ENCODE measurements around the gene FMN2.
"Not testable (repeated sequence)": the region's sequence is repeated elsewhere in the genome, so short reads cannot be mapped to it uniquely, and the experiment has no call there.

The FMN2 gene

DNA sequence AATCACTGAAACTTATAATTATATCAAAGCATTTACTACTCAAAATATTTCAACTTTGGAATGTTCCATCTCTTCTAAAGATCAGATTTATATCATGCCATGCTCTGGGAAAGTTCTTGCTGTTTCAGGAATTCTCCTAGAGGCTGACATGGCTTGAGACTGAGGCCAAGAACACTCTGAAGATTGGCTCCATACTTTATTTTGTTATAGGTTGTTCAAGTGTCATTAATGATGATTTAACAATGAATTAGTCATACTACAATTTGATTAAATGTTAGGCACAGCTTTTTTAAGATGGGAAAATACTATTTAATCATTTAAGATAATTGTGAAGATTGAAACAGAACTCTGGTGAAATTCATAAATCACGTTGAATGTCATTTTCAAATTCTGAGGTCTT, 264.9 kb downstream of the FMN2 start:
- DNase-seq (ENCODE audit: low read depth in 3 of 3, low spot score in 1 of 3) = no peak

DNA sequence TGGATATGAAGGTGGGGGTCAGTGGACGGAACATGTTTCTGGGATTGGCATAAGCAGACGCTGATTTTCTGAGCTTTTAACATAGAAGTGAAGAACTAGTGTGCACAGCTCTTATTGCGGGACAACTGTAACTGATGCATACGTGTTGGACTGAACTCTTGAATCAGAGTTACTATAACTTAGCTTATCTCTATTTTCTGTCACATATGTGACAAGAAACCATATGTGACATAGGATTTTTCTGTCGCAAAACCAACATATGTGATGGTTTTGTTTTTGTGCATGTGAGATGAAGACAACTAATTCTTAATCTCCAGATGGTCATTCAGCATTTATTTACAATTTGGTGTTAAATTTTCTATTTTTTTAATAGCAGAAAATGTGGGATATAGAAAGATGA, 270.4 kb downstream of the FMN2 start:
- DNase-seq (ENCODE audit: low read depth in 3 of 3, low spot score in 1 of 3) = no peak

DNA sequence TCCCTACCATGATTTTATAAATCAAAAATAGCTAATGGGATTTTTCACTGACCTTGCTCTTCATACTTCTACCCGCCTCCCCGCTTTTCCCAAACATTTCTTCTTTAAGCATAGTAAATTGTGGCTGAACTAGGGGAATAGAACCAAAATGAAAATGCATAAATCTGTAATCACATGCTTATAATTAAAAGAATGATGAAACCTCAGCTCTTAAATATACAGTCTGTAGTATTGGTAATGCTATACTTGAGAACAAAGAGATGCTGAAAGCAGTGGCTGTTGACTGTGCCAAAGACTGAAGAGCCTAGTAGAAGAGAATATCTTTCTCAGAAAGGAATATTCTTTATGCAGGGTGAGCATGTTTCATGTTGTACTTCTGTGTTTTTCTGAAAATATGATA, 271.1 kb downstream of the FMN2 start:
- no peak for DNase-seq (ENCODE audit: low read depth in 3 of 3, low spot score in 1 of 3)

DNA sequence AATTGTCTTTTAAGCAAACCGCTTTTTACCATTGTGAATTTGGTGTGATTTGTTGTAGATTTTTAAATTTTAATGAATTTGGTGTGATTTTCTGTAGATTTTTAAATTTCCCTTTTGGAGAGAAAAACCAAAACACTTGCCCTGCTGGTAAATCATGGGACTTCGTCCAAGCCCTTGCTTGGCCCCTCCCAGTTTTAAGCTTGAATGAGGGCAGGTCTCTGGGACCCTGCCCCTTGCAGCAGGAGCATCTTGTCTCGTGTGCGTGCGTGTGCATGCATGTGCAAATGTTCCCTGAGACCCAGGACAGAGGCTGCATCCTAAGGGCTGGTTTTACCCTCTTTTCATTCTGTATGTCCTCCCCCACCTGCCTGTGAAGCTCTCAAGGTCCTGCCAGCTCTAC, 271.6 kb downstream of the FMN2 start:
- DNase-seq (ENCODE audit: low read depth in 3 of 3, low spot score in 1 of 3) = no peak

DNA sequence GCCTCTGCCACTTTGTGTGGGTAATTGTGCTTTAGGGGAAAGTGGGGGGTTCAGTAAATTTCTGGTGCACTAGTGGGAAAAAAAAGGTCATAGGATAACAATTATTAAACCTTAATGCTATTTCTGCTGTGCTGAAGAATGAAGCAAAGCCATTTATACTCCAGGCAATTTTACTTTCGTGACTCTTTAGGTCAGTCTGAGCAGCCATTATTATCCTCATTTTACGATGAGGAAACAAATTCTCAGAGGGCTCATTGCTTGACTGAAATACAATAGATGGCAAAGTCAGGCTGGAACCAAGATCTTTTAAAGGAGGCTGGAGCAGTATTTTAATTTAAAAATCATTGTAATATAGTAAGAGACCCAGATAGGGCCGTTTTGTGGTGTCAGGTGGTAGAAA, 272.2 kb downstream of the FMN2 start:
- DNase-seq (ENCODE audit: low read depth in 3 of 3, low spot score in 1 of 3) = no peak

DNA sequence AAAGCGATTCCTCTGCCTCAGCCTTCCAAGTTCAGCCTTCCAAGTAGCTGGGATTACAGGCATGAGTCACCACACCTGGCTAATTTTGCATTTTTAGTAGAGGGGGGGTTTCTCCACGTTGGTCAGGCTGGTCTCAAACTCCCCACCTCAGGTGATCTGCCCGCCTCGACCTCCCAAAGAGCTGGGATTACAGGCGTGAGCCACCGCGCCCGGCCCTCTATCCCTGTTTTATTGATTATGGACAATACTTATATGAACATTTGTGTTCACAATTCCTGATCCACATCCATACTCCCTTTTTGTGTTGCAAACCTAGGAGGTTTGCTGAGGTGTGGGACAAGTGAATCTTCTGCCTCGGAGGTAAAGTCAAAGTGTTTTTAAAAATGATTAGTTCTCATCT, 275.0 kb downstream of the FMN2 start:
- no peak for DNase-seq (ENCODE audit: low read depth in 3 of 3, low spot score in 1 of 3)

DNA sequence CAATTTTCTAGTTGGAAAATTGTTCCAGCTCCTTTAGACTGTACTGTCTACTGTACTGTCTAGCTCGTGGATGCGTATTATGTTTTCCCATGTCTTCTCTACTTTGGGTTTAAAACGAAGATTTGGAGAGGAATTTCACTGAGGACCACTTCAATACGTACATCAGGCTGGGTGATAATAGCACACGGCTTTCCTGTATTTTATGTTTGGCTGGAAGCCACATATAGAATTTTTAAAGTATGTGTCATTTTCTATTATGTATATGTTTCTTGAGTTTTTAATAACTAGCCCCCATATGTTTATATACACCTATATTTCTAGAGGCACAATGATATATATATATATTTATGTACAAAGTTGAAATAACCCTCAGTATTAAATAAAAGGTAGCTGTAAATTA, 293.9 kb downstream of the FMN2 start:
- DNase-seq (ENCODE audit: low read depth in 3 of 3, low spot score in 1 of 3) = no peak

DNA sequence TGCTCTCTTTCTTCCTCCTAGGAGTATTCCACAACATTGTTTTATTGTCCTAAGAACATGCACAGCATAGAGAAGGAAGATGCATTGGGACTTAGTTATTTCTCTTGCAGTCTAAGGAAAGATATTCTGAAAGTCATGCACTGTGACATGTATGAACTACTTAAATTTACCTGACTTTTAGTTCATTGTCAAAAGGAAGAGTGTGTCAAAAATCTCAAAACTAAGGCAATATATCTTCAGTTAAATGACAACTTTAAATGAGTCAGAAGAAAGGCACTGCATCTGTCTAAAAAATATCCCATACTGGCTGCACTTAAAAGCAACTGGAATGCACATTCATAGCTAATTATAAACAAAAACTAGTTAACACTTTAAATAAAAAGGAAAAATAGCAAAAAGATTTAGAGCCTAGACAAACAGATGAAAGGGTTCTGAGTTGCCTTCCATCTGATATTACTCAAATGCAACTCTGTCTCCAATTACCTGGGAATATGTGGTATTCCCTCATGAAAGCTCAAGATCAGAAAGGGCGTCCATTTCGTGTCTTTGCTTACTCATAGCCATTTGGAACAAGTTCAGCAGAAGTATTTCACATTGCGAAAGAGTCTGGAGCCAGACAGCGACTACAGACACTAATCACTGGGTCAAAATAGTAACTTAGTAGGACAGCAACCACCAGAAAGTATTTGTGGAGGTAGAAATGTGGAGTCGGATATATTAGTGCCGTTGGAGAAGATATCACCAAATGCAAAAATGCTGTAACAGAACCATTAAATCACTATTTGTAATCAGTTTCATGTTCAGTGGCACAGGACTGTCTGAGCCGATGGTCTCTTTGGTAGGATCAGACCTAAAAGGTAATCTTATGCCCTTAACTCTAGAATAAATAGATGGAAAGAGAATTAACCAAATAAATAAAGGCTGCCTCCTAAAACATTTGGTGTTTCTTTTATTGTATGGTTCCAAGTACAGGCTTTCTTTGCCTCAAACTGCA, 294.6 kb downstream of the FMN2 start:
- no peak for DNase-seq (ENCODE audit: low read depth in 3 of 3, low spot score in 1 of 3)

DNA sequence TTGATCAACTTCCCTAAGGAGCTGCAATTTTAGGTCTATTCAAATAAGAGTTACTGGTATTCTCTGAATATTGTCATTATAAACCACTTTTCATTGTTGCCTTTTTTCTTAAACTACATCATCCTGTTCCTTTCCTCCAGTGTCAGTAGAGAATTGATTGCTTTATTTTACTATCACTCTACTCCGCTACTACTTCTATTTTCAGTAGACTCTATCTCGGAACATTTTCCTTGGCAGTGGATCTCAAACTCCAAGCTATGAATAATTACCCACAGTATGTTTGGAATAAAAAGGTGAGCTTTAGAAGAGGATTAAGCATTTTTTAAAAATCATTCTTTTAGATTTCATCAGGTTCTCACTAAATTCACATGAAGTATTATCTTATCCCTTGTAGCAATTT, 295.4 kb downstream of the FMN2 start:
- DNase-seq (ENCODE audit: low read depth in 3 of 3, low spot score in 1 of 3) = no peak

DNA sequence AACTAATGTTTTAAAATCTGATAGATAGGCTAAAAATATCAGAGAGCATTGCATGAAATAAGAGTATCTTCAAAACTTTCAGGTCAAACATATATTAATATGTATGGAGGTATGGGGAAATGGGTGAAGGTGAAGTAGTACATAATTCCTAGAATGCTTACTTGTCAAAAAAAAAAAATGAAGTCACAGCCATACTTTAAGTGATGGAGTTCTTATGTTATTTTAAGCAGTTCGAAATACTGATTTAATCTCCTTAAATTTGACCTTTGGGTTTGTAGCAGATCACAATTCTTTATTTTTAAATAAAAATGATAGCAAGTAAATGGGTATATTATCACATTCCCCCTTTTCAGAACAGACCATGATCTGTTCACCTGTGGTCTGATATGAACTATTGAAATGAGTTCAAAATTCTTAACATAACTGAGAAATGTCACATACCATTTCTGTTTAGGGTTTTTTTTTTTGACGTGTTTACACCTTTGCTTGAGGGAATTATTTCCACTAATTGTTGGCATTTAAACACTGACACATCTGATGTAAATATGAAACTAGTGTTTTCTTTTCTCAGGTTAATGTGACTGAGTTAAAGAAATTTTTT, 300.1 kb downstream of the FMN2 start:
- DNase-seq (ENCODE audit: low read depth in 3 of 3, low spot score in 1 of 3) = no peak

DNA sequence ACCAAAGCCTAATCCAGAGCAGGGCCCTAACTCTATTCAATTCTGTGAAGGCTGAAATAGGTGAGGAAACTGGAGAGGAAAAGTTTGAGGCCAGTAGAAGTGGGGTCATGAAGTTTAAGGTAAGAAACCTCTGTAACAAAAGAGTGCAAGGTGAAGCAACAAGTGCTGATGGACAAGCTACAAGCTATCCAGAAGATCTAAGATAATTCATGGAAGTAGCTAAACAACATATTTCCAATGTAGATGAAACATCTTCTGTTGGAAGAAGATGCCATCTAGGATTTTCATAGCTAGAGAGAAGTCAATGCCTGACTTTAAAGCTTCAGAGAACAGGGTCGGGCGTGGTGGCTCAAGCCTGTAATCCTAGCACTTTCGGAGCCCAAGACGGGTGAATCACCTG, 302.7 kb downstream of the FMN2 start:
- DNase-seq (ENCODE audit: low read depth in 3 of 3, low spot score in 1 of 3) = no peak

DNA sequence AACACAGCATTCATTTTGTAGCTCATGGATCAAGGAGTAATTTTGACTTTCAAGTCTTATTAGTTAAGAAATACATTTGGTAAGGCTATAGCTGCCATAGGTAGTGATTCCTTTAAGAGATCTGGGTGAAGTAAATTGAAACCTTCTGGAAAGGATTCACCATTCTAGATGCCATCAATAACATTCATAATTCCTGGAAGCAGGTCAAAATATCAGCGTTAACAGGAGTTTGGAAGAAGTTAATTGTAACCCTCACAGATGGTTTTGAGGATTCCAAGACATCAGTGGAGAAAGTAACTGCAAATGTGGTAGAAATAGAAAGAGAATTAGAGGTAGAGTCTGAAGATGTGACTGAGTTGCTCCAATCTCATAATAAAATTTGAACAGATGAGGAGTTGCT, 303.7 kb downstream of the FMN2 start:
- DNase-seq (ENCODE audit: low read depth in 3 of 3, low spot score in 1 of 3) = no peak

DNA sequence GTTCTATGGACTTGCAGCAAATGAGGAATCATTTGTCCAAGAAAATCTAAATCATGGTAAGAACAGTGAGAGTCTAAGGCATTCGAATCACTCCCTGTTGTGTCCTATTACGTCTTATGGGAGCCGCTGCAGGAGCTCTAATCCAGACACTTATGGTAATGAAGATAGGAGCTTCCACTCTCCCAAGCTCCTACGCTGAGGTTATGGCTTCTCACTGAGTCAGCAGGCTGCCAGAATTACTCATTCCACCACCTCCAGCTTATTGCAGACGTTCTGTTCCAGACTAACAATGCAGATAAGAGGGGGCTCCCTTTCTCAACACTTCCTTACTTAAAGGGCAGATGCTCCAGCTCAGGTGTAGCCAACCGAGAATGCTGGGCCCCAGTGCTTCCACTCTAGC, 307.7 kb downstream of the FMN2 start:
- no peak for DNase-seq (ENCODE audit: low read depth in 3 of 3, low spot score in 1 of 3)

DNA sequence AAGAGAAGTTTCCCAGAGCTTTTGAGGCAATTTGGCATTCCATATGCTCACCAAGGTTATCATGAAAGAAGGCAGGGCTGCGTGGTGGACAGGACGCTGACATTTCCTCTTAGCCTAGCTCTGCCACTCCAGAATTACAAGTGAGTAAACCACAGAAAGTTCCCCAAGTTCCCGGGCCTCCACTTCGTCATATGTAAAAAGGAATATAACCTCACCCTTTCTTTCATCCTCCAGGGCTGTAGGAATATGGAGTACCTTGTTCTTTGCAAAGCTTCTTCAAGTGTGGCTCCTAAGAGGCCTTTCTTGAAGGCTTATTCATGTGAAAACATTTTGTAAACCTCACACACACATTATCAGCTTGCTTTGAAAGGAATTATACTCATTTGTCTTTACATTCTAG, 310.0 kb downstream of the FMN2 start:
- DNase-seq (ENCODE audit: low read depth in 3 of 3, low spot score in 1 of 3) = no peak

DNA sequence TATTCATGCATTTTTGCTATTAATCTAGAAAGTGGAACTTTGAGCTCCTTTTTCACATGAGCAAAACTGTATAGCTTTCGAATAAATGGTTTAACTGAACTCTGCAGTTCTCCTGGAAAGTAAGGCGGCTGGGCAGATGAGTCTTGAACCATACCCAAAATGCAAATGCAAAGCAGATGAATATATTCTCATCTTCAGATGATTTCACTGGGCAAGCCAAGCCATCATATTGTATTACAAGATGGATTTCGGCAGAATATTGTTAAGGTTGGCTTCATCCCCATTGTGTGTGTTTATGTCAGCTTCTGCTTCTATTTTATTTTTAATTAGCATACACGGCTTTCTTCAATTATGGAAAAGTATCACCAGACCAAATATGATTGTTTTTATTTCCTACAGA, 310.6 kb downstream of the FMN2 start:
- no peak for DNase-seq (ENCODE audit: low read depth in 3 of 3, low spot score in 1 of 3)

DNA sequence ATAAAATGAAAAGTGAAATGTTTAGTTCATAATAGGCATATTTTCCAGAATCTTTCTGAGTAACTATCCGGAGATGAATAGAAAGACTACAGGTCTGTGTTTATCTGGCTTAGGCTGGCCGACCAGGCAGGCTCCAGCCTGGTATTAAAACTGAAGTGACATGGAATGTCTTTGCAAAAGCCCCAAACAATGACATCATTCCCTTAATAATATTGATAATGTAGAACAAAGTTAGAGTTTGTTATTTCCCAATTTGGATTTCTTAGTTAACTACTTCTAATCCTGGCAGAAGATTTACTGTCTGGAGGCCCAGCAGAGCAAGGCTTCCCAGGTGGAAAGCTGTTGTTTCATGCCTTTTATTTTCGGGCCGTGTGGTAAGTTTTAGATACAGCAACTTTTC, 312.6 kb downstream of the FMN2 start:
- DNase-seq (ENCODE audit: low read depth in 3 of 3, low spot score in 1 of 3) = no peak

DNA sequence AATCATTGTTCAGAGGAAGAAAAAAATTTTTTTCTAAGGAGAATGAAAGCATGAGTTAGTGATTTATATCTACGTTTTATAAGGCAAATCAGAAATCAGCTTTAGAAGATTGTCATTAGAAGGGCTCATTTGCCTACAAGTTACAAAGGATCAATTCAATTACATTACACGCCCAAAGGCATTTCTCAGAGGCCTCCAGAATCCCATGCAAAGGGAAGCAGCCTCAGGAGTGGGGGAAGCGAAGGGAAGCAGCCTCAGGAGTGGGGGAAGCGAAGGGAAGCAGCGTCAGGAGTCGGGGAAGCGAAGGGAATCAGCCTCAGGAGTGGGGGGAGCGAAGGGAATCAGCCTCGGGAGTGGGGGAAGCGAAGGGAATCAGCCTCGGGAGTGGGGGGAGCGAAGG, 314.1 kb downstream of the FMN2 start:
- DNase-seq (ENCODE audit: low read depth in 3 of 3, low spot score in 1 of 3) = no peak

DNA sequence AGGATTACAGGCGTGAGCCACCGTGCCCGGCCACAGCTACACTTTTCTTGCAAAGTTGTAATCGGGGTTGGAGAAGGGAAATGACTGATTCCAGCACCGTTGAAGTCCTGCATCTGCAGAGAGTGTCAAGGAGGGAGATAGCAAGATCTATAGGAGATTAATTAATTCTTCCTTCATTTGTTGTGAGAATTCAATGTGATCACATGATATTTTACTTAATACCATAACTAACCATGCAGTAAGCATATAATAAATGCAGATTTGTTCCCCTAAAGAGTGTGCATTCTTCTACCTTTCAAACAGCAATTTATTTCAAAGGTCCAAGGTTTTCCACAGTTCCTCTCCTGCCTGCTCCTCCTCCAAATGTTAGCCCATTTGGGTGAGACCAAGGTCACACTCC, 315.7 kb downstream of the FMN2 start:
- no peak for DNase-seq (ENCODE audit: low read depth in 3 of 3, low spot score in 1 of 3)

DNA sequence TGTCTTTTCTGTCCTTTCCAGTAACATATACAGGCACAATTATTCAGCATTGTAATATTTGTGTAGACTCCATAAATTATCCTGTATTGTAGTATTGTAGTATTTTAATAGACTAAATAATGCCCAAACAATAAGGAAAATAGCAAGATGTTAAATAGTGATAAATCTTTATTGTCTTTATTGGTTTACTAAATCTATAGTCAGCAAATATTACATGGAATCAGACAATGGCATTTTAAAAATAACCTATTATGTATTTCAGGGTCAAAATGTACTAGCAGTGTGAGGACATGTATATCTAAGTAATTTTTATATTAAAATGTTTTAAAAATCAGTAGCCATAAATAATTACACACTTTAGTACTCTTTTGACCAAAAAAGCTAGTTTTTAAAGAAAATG, 317.9 kb downstream of the FMN2 start:
- DNase-seq (ENCODE audit: low read depth in 3 of 3, low spot score in 1 of 3) = no peak

DNA sequence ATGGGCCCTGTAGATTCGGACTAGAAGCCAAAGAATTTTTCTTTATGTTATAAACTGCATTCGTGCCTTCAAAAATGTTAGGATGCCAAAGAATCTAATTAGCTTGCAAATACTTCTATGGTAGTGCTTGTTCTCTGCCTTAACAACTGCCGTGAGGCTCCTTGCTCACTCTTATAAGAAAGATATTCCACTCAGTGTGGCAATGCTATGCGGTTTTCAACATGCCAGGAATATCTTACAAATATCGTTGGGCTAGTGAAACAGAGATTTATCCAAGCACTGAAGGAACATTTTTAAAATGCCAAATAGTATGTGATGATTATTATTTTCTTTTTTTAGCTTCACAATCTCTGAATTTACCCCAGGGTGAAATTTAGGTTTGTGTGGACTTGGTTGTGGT, 322.0 kb downstream of the FMN2 start:
- no peak for DNase-seq (ENCODE audit: low read depth in 3 of 3, low spot score in 1 of 3)

DNA sequence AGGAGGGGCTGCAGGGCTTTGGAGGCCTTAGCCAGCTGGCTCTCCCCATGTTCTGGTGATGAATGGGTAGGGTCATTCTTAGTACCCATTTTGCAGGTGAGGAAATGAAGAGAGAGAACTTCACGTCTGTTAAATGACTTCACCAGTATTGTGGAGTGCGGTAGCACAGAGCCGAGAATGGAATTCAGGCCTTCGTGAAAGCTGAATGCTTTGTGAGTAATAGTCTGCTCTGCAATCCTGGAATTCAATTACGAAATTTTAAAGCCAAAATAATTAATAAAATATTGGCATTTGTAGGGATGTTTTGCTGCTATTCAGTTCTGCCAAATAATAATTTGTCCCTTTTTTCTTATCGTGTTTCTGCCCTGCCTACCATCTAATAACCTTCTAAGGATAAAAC, 322.6 kb downstream of the FMN2 start:
- no peak for DNase-seq (ENCODE audit: low read depth in 3 of 3, low spot score in 1 of 3)

DNA sequence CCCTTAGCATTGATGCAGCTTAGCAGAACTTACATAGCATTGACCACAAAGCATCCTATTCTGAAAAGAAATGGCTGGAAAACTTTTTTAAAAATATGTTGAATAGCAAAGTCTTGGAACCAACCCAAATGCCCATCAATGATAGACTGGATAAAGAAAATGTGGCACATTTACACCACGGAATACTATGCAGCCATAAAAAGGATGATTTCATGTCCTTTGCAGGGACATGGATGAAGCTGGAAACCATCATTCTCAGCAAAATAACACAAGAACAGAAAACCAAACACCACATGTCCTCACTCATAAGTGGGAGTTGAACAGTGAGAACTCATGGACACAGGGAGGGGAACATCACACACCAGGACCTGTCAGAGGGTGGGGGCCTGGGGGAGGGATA, 323.3 kb downstream of the FMN2 start:
- not testable (repeated sequence) for DNase-seq (ENCODE audit: low read depth in 3 of 3, low spot score in 1 of 3)

DNA sequence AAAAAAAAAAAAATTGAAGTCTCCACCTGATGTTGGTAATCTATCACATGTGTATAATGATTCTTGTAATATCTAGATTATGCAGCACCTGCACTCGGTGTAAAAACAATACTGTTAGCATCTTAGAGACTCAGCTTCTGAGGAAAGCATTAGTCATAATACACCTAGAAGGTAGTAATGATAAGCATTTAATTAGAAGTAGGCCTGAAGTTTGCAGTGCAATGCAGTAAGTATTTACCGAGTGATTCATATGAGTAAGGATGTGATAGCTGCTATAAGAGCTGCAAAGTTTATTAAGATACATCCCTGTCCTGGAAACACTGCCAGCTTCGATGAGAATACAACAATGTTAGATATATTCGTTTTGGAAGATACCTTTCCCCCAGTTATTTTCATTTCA, 323.8 kb downstream of the FMN2 start:
- DNase-seq (ENCODE audit: low read depth in 3 of 3, low spot score in 1 of 3) = no peak

Data from stimulated activated CD4-positive, alpha-beta T cell treated with anti-CD3 and anti-CD28 coated beads, TNF-alpha, amount 100 ng/mL, for 1 hour (primary cell).